B cell (primary cell): Measurements from ENCODE around the gene RAB43.

Source experiments
- CTCF ChIP-seq: fragments of 200-600 bp; IDR thresholded peaks from one replicate; pipeline ENCODE4 v1.8.0; 2022; ENCODE audit warnings: antibody characterized with exemption, mild to moderate bottlenecking
- EZH2 ChIP-seq: IDR thresholded peaks from 2 replicates; pipeline ENCODE4 v1.6.1; 2012; ENCODE audit warnings: borderline replicate concordance, low read depth, mild to moderate bottlenecking, moderate library complexity, low read length; ENCODE audit not compliant: insufficient read depth, poor library complexity, severe bottlenecking

- no peak for TF ChIP-seq CTCF
- TF ChIP-seq EZH2: no peak
Measured at GRCh38 chr3:129117134-129117533, 4.5 kb downstream of the RAB43 start.
